Lower leg skin (tissue), 3 donors: ENCODE data around the gene SNAPIN.

Experiments used
- POLR2A ChIP-seq, 2 donors: fragments of 450-650 bp; IDR thresholded peaks; one replicate each; pipeline ENCODE4 v1.6.1; 2016 to 2017; ENCODE audit warnings: antibody characterized with exemption in 2 of 2, mild to moderate bottlenecking in 1 of 2, moderate library complexity in 1 of 2
- TF ChIP-seq, protein P1 (sequence below), 3 donors: fragments of 450-650 bp; IDR thresholded peaks; one replicate each; pipeline ENCODE4 v1.5.1; 2016; ENCODE audit warnings: antibody characterized with exemption in 3 of 3, mild to moderate bottlenecking in 3 of 3, moderate library complexity in 2 of 3

DNA sequence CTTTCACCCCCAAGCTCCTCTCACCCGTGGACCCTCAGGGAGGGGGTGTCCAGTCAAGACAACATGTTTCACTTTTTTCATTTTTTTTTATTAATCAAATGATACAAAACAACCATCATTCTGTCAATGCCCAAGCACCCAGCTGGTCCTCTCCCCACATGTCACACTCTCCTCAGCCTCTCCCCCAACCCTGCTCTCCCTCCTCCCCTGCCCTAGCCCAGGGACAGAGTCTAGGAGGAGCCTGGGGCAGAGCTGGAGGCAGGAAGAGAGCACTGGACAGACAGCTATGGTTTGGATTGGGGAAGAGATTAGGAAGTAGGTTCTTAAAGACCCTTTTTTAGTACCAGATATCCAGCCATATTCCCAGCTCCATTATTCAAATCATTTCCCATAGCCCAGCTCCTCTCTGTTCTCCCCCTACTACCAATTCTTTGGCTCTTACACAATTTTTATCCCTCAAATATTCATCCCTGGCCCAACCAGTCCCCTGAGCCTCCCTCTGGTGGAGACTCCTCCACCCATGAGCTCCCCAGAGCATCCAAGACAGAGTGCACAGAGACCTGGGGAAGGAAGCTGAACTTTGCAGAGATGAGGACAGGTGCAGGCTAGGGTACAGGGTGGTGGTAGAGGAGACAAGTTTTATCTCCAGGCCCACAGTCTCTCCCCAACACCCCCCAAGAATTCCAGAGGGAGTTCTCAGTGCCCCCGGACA, 44.2 kb upstream of the SNAPIN start:
- TF ChIP-seq, protein P1, sequence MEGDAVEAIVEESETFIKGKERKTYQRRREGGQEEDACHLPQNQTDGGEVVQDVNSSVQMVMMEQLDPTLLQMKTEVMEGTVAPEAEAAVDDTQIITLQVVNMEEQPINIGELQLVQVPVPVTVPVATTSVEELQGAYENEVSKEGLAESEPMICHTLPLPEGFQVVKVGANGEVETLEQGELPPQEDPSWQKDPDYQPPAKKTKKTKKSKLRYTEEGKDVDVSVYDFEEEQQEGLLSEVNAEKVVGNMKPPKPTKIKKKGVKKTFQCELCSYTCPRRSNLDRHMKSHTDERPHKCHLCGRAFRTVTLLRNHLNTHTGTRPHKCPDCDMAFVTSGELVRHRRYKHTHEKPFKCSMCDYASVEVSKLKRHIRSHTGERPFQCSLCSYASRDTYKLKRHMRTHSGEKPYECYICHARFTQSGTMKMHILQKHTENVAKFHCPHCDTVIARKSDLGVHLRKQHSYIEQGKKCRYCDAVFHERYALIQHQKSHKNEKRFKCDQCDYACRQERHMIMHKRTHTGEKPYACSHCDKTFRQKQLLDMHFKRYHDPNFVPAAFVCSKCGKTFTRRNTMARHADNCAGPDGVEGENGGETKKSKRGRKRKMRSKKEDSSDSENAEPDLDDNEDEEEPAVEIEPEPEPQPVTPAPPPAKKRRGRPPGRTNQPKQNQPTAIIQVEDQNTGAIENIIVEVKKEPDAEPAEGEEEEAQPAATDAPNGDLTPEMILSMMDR (IDR thresholded peaks at IDR 0.05): no peak
- no peak for TF ChIP-seq POLR2A (IDR thresholded peaks at IDR 0.05)
